ENCODE results near the gene ZNF750.

ZNF750 gene

GRCh38 chr17:82839617-82840292, at the start of gene ZNF750:
Gene ZNF750 (minus strand): TSS chr17:82840022. CDS start chr17:82832454, 7,568 bp downstream.
- no peak for DNase-seq

DNA sequence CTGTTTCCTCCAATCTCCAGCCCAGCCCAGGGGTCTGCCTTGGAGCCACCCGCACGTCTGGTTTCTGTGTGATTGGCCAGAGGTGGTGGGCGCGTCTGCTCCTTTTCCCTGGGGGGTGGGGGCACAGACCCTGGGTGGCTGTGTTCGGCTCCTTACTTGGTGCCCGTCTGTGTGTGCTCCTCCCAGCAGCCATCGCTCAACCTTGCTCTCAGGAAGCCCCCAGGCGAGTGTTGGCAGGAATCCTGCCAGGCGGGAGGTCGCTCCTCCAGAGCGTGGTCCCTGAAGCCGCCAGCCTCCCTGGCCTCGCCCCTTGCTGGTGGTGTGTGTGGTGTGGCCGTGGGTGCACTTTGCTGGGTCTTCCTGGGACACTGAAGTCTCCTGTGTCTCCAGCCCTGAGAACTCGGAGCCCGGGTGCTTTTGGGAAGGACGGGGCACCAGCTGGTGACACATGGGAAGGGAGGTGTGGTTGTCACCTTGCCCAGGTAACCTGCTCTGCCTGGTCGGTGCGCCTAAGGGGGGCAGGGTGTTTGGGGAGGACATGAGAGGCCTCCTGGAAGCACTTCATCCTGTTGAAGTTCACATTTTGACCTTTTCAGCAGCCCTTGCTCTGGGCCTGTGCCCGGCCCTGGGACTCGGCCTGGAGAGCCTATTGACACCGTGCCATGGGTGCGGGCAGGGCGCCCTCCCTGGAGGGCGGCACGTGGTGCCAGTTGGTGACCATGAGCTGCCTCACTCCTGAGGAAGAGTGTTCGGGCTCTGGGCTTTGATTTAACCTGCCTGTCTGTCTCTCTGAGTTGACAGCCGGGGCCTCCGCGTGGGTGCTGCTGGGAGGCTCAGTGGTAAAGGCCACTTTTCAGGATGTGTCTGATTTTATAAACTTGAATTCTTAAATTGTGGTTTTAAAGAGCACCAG, 49.0 kb upstream of the ZNF750 start:
- no peak for DNase-seq

- DNase-seq = no peak
Observed at GRCh38 chr17:82887255-82888164, 47.7 kb upstream of the ZNF750 start.

DNA sequence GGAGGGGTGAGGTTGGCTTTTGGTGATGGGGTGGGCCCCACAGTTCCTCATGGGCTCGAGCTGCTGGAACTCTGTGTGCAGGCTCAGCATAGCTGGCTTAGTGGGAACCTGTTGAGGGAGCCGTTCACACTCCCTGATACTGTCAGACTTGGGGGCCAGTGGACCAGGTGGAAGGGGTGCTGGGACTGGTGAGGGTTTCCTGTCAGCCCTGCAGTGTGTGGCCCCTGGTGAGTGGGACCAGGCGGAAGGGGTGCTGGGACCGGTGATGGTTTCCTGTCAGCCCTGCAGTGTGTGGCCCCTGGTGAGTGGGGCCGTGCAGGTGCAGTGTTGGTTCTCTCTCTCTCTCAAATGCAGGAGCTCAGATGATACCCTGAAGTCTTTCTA, 45.1 kb upstream of the ZNF750 start:
- no peak for DNase-seq

GRCh38 chr17:82884341-82884969, 44.6 kb upstream of the ZNF750 start:
- DNase-seq = no peak

DNA sequence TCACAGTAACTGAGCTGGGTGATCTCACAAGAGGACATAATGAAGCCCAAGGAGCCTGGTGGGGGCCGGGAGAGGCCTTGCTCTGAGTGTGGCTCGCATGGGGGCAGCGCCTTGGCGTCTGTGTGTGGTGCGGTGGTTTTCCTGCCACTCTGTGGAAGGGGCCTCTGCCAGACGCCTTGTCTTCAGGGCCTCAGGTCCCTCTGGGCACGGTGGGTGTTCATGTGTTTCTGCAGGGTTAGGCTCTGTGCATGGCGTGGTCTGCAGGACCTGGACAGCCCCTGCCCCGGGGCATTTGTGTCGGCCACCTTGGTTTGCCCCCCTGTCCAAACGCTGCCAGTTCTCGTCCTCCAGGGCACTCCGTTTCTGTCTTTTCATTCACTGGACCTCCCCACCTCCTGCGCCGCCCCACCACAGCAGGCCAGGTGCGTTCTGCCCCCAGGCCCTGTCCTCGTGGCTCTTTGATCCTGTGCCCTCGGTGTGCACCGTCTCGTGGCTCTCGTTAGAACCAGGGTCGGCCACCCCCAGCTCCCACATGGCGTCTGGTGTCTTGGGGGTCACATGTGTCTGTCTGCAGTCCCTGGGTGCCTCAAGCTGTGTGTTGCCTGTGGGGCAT, 43.7 kb upstream of the ZNF750 start:
- DNase-seq = no peak

GRCh38 chr17:82882715-82883418, 43.0 kb upstream of the ZNF750 start:
- DNase-seq = no peak

- no peak for DNase-seq
Observed at GRCh38 chr17:82881900-82882714, 42.3 kb upstream of the ZNF750 start.

GRCh38 chr17:82881324-82881823, 41.6 kb upstream of the ZNF750 start:
- DNase-seq = no peak

GRCh38 chr17:82880620-82881323, 41.0 kb upstream of the ZNF750 start:
- no peak for DNase-seq

- no peak for DNase-seq
Observed at GRCh38 chr17:82879241-82879640, 39.4 kb upstream of the ZNF750 start.

GRCh38 chr17:82878527-82878926, 38.7 kb upstream of the ZNF750 start:
- DNase-seq = no peak

- DNase-seq = no peak
Observed at GRCh38 chr17:82876602-82877379, 37.0 kb upstream of the ZNF750 start.

DNA sequence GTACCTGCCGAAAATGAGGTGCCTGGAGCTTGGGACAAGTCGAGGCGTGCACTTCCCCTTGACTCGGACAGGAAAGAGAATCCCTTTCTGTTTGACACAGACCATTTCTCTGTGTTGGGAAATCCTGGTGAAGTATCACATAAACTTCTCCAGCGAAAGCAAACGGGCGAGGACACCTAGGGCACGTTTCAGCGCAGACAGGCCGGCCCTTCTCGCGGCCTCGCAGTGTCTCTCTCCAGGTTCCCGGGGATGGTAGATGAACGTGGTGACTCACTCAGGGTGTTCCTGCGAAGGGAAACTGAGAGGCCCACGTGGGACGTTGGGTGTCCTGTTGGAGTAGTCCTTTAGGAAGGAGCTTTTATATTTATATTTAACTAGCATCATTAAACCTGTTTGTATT, 36.3 kb upstream of the ZNF750 start:
- DNase-seq = no peak

- no peak for DNase-seq
Observed at GRCh38 chr17:82875407-82875856, 35.6 kb upstream of the ZNF750 start.

- DNase-seq = no peak
Observed at GRCh38 chr17:82874011-82874835, 34.4 kb upstream of the ZNF750 start.

GRCh38 chr17:82873521-82873920, 33.7 kb upstream of the ZNF750 start:
- no peak for DNase-seq
